GM12878 (cell line): ENCODE data around the gene RPL3.

Source experiments
- BCL11A ChIP-seq: IDR thresholded peaks from 2 replicates; pipeline ENCODE4 v1.6.1; 2011; ENCODE audit warnings: low read depth, low read length
- ZSCAN29 ChIP-seq: fragments of 450-650 bp; IDR thresholded peaks from 2 replicates; pipeline ENCODE4 v1.6.1; 2017; ENCODE audit warnings: mild to moderate bottlenecking, moderate library complexity
- TF ChIP-seq, protein P1 (sequence below): fragments of 450-650 bp; IDR thresholded peaks from 2 replicates; pipeline ENCODE4 v1.6.1; 2016; ENCODE audit warnings: mild to moderate bottlenecking
- TF ChIP-seq, protein P2 (sequence below): IDR thresholded peaks from 2 replicates; pipeline ENCODE4 v1.6.1; 2012; ENCODE audit warnings: low read depth, low read length, improper control_type of control experiment

DNA sequence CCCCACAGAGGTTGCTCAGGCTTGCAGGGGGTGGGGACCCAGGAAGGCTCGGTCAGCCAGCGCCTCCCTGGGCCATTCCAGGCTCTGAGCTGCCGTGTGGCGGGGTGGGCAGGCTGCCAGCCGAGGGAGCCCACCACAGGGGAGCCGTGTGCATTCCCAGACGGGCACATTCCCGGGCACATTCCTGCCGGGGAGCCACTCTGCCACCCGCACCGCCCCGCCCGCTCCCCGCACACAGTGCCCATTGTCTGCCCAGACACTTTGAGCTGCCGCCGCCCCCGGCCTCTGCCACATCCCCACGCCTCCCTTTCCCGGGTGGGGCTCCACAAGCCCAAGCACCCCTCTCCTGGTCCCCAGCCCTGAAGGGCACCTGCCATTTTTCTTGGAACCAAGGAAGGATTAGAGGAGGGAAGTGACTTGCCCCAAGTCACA, 27.4 kb downstream of the RPL3 start:
- TF ChIP-seq ZSCAN29 (no peak), BCL11A (no peak)
- TF ChIP-seq, protein P1, sequence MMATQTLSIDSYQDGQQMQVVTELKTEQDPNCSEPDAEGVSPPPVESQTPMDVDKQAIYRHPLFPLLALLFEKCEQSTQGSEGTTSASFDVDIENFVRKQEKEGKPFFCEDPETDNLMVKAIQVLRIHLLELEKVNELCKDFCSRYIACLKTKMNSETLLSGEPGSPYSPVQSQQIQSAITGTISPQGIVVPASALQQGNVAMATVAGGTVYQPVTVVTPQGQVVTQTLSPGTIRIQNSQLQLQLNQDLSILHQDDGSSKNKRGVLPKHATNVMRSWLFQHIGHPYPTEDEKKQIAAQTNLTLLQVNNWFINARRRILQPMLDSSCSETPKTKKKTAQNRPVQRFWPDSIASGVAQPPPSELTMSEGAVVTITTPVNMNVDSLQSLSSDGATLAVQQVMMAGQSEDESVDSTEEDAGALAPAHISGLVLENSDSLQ = no peak
- TF ChIP-seq, protein P2, sequence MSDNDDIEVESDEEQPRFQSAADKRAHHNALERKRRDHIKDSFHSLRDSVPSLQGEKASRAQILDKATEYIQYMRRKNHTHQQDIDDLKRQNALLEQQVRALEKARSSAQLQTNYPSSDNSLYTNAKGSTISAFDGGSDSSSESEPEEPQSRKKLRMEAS = no peak
